HG02623 (cell line): ENCODE results near the gene SFMBT2.
"Not testable (repeated sequence)": the region's sequence is repeated elsewhere in the genome, so short reads cannot be mapped to it uniquely, and the experiment has no call there.

Experiments
- ATAC-seq: cut with Tn5 transposase; IDR thresholded peaks from one replicate; pipeline ENCODE4 v1.9.1; 2021; ENCODE audit warnings: moderate library complexity; ENCODE audit not compliant: unreplicated experiment

SFMBT2 gene

GRCh38 chr10:7239312-7239985, 171.4 kb downstream of the SFMBT2 start:
- ATAC-seq = peak; percentile 67

GRCh38 chr10:7235376-7235775, 175.5 kb downstream of the SFMBT2 start:
- ATAC-seq = no peak

- ATAC-seq = no peak
These were observed 176.7 kb downstream of the SFMBT2 start for GRCh38 chr10:7234109-7234508.

- ATAC-seq = no peak
These were observed 177.4 kb downstream of the SFMBT2 start for GRCh38 chr10:7233259-7233991.

- ATAC-seq = no peak
These were observed 179.1 kb downstream of the SFMBT2 start for GRCh38 chr10:7231509-7232414.

- no peak for ATAC-seq
These were observed 179.9 kb downstream of the SFMBT2 start for GRCh38 chr10:7230951-7231350.

- ATAC-seq = no peak
These were observed 180.8 kb downstream of the SFMBT2 start for GRCh38 chr10:7230036-7230435.

GRCh38 chr10:7225133-7225532, 185.7 kb downstream of the SFMBT2 start:
- ATAC-seq = no peak

- ATAC-seq = no peak
These were observed 191.9 kb downstream of the SFMBT2 start for GRCh38 chr10:7218968-7219367.

GRCh38 chr10:7212696-7213095, 198.1 kb downstream of the SFMBT2 start:
- ATAC-seq = not testable (repeated sequence)

- ATAC-seq = no peak
These were observed 198.8 kb downstream of the SFMBT2 start for GRCh38 chr10:7211857-7212577.

- no peak for ATAC-seq
These were observed 200.3 kb downstream of the SFMBT2 start for GRCh38 chr10:7210516-7210915.

- no peak for ATAC-seq
These were observed 201.4 kb downstream of the SFMBT2 start for GRCh38 chr10:7209458-7209857.

- ATAC-seq = no peak
These were observed 204.3 kb downstream of the SFMBT2 start for GRCh38 chr10:7206412-7207100.

- no peak for ATAC-seq
These were observed 205.2 kb downstream of the SFMBT2 start for GRCh38 chr10:7205656-7206055.

GRCh38 chr10:7202793-7203355, 208.0 kb downstream of the SFMBT2 start:
- no peak for ATAC-seq

GRCh38 chr10:7199152-7199760, 211.6 kb downstream of the SFMBT2 start:
- no peak for ATAC-seq

- no peak for ATAC-seq
These were observed 214.6 kb downstream of the SFMBT2 start for GRCh38 chr10:7196284-7196683.

GRCh38 chr10:7195118-7195517, 215.7 kb downstream of the SFMBT2 start:
- no peak for ATAC-seq

- no peak for ATAC-seq
These were observed 216.3 kb downstream of the SFMBT2 start for GRCh38 chr10:7194571-7194970.
